SK-N-SH (cell line): ENCODE data around the gene RABIF. TPM values are rescaled to one million over a fixed set of nuclear protein-coding genes. Genes with fewer than 3 reads are reported as not detected.
"Not testable (repeated sequence)": the region's sequence is repeated elsewhere in the genome, so short reads cannot be mapped to it uniquely, and the experiment has no call there.

Experiments used
- CTCF ChIA-PET: fragments of 300-600, 350-600 bp; formaldehyde crosslinking; extraction: SDS; loops from one replicate; lab custom pipeline; 2021; lab: Yijun Ruan, JAX
- POLR2A ChIA-PET: fragments of 350-600 bp; sonication (Branson Sonifier 250); formaldehyde crosslinking; extraction: SDS; loops from one replicate; lab custom pipeline; 2020; ENCODE audit warnings: antibody characterized with exemption, inconsistent platforms; lab: Yijun Ruan, JAX
- DNase-seq: peaks from one replicate; pipeline ENCODE4 v3.0.0; 2012
- H2AFZ ChIP-seq: fragments of 200-600 bp; sonication (generic); 2 replicates; pipeline ENCODE4 v1.8.1; 2016; ENCODE audit warnings: antibody characterized with exemption, mild to moderate bottlenecking, low read depth
- H3F3A ChIP-seq: fragments of 200-600 bp; sonication (generic); replicated peaks from 2 replicates; pipeline ENCODE3; 2016; ENCODE audit warnings: antibody characterized with exemption, mild to moderate bottlenecking; ENCODE audit not compliant: insufficient read depth
- H3K27ac ChIP-seq, 2 experiments: fragments of 200-500 bp in 1 of 2; fragments of 200-600 bp in 1 of 2; sonication (Bioruptor generic) in 1 of 2; sonication (generic), shearing (Covaris generic) in 1 of 2; 2 replicates each; pipeline versions ENCODE4 v1.5.1 to v1.6.1; 2014 to 2016; ENCODE audit warnings: low read depth in 2 of 2, inconsistent platforms in 1 of 2, low read length in 1 of 2, mild to moderate bottlenecking in 1 of 2, mixed read lengths in 1 of 2
- H3K27me3 ChIP-seq: fragments of 200-600 bp; sonication (generic), shearing (Covaris generic); 2 replicates; pipeline ENCODE4 v1.6.1; 2016; ENCODE audit warnings: mixed run types; ENCODE audit not compliant: insufficient read depth
- H3K36me3 ChIP-seq, 2 experiments: fragments of 200-500 bp in 1 of 2; fragments of 200-600 bp in 1 of 2; sonication (Bioruptor generic) in 1 of 2; sonication (generic) in 1 of 2; replicated peaks in 1 of 2; 2 replicates each; pipeline versions ENCODE3 to v1.5.1; 2014 to 2016; ENCODE audit warnings: low read length in 1 of 2, mild to moderate bottlenecking in 1 of 2; ENCODE audit not compliant: insufficient read depth in 2 of 2, control insufficient read depth in 1 of 2
- H3K4me1 ChIP-seq, 2 experiments: fragments of 200-500 bp in 1 of 2; fragments of 200-600 bp in 1 of 2; sonication (Bioruptor generic) in 1 of 2; sonication (generic), shearing (Covaris generic) in 1 of 2; 2 replicates each; pipeline versions ENCODE4 v1.5.1 to v1.6.1; 2014 to 2016; ENCODE audit warnings: low read depth in 1 of 2, low read length in 1 of 2, mixed run types in 1 of 2; ENCODE audit not compliant: insufficient read depth in 2 of 2, control insufficient read depth in 1 of 2
- H3K4me2 ChIP-seq: fragments of 200-600 bp; sonication (generic), shearing (Covaris generic); 2 replicates; pipeline ENCODE4 v1.6.1; 2017; ENCODE audit warnings: mixed run types
- H3K4me3 ChIP-seq, 2 experiments: fragments of 200-500 bp in 1 of 2; fragments of 200-600 bp in 1 of 2; sonication (Bioruptor generic) in 1 of 2; sonication (generic), shearing (Covaris generic) in 1 of 2; 2 replicates each; pipeline versions ENCODE4 v1.5.1 to v1.8.1; 2014 to 2016; ENCODE audit warnings: low read depth in 2 of 2, inconsistent platforms in 1 of 2, low read length in 1 of 2, mild to moderate bottlenecking in 1 of 2, mixed read lengths in 1 of 2, moderate library complexity in 1 of 2
- H3K79me2 ChIP-seq: fragments of 200-600 bp; sonication (generic); 2 replicates; pipeline ENCODE4 v1.8.1; 2017; ENCODE audit warnings: mild to moderate bottlenecking; ENCODE audit not compliant: insufficient read depth
- H3K9ac ChIP-seq: fragments of 200-600 bp; sonication (generic); 2 replicates; pipeline ENCODE4 v1.6.1; 2017; ENCODE audit warnings: mixed run types
- H3K9me2 ChIP-seq: fragments of 200-600 bp; sonication (generic); 2 replicates; pipeline ENCODE4 v1.6.1; 2017; ENCODE audit warnings: mixed run types
- H3K9me3 ChIP-seq: fragments of 200-600 bp; sonication (generic); 2 replicates; pipeline ENCODE4 v1.6.1; 2017; ENCODE audit warnings: mixed run types, mild to moderate bottlenecking, moderate library complexity
- H4K20me1 ChIP-seq: fragments of 200-600 bp; sonication (generic); 2 replicates; pipeline ENCODE4 v1.6.1; 2017; ENCODE audit warnings: mild to moderate bottlenecking, mixed run types; ENCODE audit not compliant: insufficient read depth
- CHD2 ChIP-seq: fragments of 150-350 bp; IDR thresholded peaks from 2 replicates; pipeline ENCODE4 v1.6.1; 2018; ENCODE audit warnings: low read length; ENCODE audit not compliant: partially characterized antibody
- CTCF ChIP-seq: fragments of 200-600 bp; sonication (generic); IDR thresholded peaks from 2 replicates; pipeline ENCODE4 v1.6.1; 2017; ENCODE audit warnings: antibody characterized with exemption, mild to moderate bottlenecking, moderate library complexity
- ELF1 ChIP-seq: IDR thresholded peaks from 2 replicates; pipeline ENCODE4 v1.4.0; 2012
- FOSL2 ChIP-seq: IDR thresholded peaks from 2 replicates; pipeline ENCODE4 v1.4.0; 2012; ENCODE audit warnings: low read depth, mild to moderate bottlenecking, moderate library complexity, borderline replicate concordance
- FOXM1 ChIP-seq: IDR thresholded peaks from 2 replicates; pipeline ENCODE4 v1.4.0; 2012; ENCODE audit warnings: low read depth, mild to moderate bottlenecking
- GATA2 ChIP-seq: sonication (generic); formaldehyde crosslinking; IDR thresholded peaks from 2 replicates; pipeline ENCODE4 v1.5.0; 2020; ENCODE audit warnings: mild to moderate bottlenecking, missing genetic modification reagents
- MEF2A ChIP-seq: IDR thresholded peaks from 2 replicates; pipeline ENCODE4 v1.4.0; 2012; ENCODE audit warnings: low read depth, borderline replicate concordance
- NFIC ChIP-seq: IDR thresholded peaks from 2 replicates; pipeline ENCODE4 v1.4.0; 2012; ENCODE audit warnings: borderline replicate concordance
- POLR2AphosphoS5 ChIP-seq: IDR thresholded peaks from 2 replicates; pipeline ENCODE4 v1.6.1; 2012; ENCODE audit warnings: low read depth, low read length
- RAD21 ChIP-seq: IDR thresholded peaks from 2 replicates; pipeline ENCODE4 v1.6.1; 2012; ENCODE audit warnings: mild to moderate bottlenecking, low read length
- RCOR1 ChIP-seq: fragments of 150-350 bp; IDR thresholded peaks from 2 replicates; pipeline ENCODE4 v1.6.1; 2017; ENCODE audit warnings: antibody characterized with exemption, low read length
- RFX5 ChIP-seq: IDR thresholded peaks from 2 replicates; pipeline ENCODE4 v1.6.1; 2012; ENCODE audit warnings: mild to moderate bottlenecking, improper control_type of control experiment, low read length
- RXRA ChIP-seq: IDR thresholded peaks from 2 replicates; pipeline ENCODE4 v1.4.0; 2012; ENCODE audit warnings: low read depth, mild to moderate bottlenecking, borderline replicate concordance
- SIN3A ChIP-seq: IDR thresholded peaks from 2 replicates; pipeline ENCODE4 v1.6.1; 2012; ENCODE audit warnings: low read depth, mild to moderate bottlenecking, low read length, moderate library complexity, borderline replicate concordance
- TAF1 ChIP-seq: IDR thresholded peaks from 2 replicates; pipeline ENCODE4 v1.6.1; 2012; ENCODE audit warnings: low read depth, mild to moderate bottlenecking, low read length, moderate library complexity, borderline replicate concordance
- TCF12 ChIP-seq: IDR thresholded peaks from 2 replicates; pipeline ENCODE4 v1.4.0; 2012
- TEAD4 ChIP-seq: IDR thresholded peaks from 2 replicates; pipeline ENCODE4 v1.4.0; 2012; ENCODE audit warnings: mild to moderate bottlenecking, borderline replicate concordance; ENCODE audit not compliant: insufficient read depth
- YY1 ChIP-seq: IDR thresholded peaks from 2 replicates; pipeline ENCODE4 v1.4.0; 2012; ENCODE audit warnings: low read depth, mild to moderate bottlenecking
- WGBS: methylation state at CpG from one replicate; pipeline ENCODE4 v1.1.6; 2017; ENCODE audit warnings: low lambda C conversion rate; 5-methylcytosine and 5-hydroxymethylcytosine counted together
- polyA plus RNA-seq, 3 experiments: library from polyadenylated mRNA; depleted of rRNA; stranded (reverse); fragments of >200 nt; gene quantifications; 2 replicates each; pipeline ENCODE4 v1.2.3, GENCODE V29; 2012

RABIF gene
- polyA plus RNA-seq, 1 of the 3 experiments (the other 2 are of a cell fraction), result 10.7 TPM

- H3K9me2 ChIP-seq, CTCF ChIA-PET, H3K4me2 ChIP-seq, DNase-seq, H3F3A ChIP-seq, H3K4me1 ChIP-seq, H3K27ac ChIP-seq, H3K79me2 ChIP-seq, H2AFZ ChIP-seq, H3K9me3 ChIP-seq, H3K27me3 ChIP-seq, POLR2A ChIA-PET, H4K20me1 ChIP-seq, H3K9ac ChIP-seq, H3K4me3 ChIP-seq: not testable (repeated sequence)
- 64% methylated on average over 1 of the region's 6 CpGs for WGBS
- peaks cover 16% of the 10 kb centered on the region in 2 experiments for H3K36me3 ChIP-seq
These were observed 47.5 kb upstream of the RABIF start for GRCh38 chr1:202936409-202936808.

GRCh38 chr1:202935844-202936243 lies 46.9 kb upstream of the RABIF start:
- H4K20me1 ChIP-seq, result no peaks in the 10 kb centered on the region
- H3K4me2 ChIP-seq, result no peak overlapping the region
- POLR2A ChIA-PET, result no interaction called here
- no peak overlapping the region for H2AFZ ChIP-seq
- no peaks in the 10 kb centered on the region for H3K79me2 ChIP-seq
- no peak overlapping the region for H3K4me3 ChIP-seq
- 41% methylated on average over 3 of the region's 3 CpGs for WGBS
- no peak overlapping the region for H3K27ac ChIP-seq
- DNase-seq, result no peak
- H3F3A ChIP-seq, result no peaks in the 10 kb centered on the region
- no peaks in the 10 kb centered on the region for H3K9me2 ChIP-seq
- no peaks in the 10 kb centered on the region for H3K4me1 ChIP-seq
- H3K9ac ChIP-seq, result no peak overlapping the region
- CTCF ChIA-PET, result no interaction called here
- no peaks in the 10 kb centered on the region for H3K27me3 ChIP-seq
- H3K36me3 ChIP-seq, result peaks cover 10 to 12% of the 10 kb centered on the region in 2 experiments
- TF ChIP-seq RAD21, result no peak
- no peak for TF ChIP-seq RCOR1
- no peak for TF ChIP-seq CHD2
- no peak for TF ChIP-seq TCF12
- TF ChIP-seq FOXM1, result no peak
- TF ChIP-seq TEAD4, result no peak
- TF ChIP-seq NFIC, result no peak
- no peak for TF ChIP-seq GATA2 (CRISPR knock-in tag)
- no peak for TF ChIP-seq YY1
- TF ChIP-seq RFX5, result no peak
- no peak for TF ChIP-seq POLR2AphosphoS5
- TF ChIP-seq CTCF, result no peak
- TF ChIP-seq FOSL2, result no peak
- no peak for TF ChIP-seq MEF2A
- TF ChIP-seq SIN3A, result no peak
- TF ChIP-seq TAF1, result no peak
- no peak for TF ChIP-seq ELF1
- TF ChIP-seq RXRA, result no peak
- no peaks in the 10 kb centered on the region for H3K9me3 ChIP-seq
